ENCODE measurements around the gene CLEC14A.

Gene CLEC14A

DNA sequence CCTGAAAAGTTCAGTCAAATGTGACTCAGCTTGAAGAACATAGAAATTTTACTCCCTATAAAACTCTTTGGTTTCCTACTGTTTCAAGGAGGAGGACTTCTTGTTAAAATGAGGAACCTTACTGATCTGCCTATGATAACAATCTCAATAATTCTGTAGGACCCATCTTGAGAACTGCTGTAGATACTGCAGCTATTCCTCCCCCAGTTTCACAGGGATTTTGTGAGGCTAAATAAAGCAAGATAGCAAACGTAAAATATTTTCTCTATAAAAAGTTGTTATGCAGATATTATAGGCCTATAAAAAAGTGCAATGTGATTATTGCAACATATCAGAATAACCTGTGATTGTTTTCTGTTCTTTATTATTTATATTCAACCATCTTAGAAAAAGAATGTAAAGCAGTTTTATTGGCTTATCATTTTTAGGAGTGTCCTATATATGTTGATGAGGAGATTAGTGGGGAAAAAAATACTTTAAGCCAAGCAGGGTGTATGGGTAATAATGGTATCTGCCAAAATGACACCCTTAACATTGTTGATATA lies 12.1 kb downstream of the CLEC14A start:
- no peak for DNase-seq

- DNase-seq = no peak
Observed at GRCh38 chr14:38238878-38239277, 17.0 kb downstream of the CLEC14A start.

DNA sequence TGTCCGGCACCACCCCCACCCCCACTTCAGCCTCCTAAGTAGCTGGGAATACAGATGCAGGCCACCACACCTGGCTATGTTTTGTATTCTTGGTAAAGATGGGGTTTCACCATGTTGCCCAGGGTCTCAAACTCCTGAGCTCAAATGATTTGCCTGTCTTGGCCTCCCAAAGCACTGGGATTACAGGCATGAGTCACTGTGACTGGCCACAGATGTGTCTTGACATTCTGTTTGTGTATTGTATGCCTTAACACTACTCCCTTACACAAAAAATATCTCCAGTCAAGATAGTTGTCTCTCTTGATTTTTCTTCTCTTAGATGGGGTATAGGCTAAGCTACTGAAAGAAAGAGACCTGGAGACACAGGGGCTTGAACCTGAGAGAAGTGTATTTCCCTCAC lies 17.6 kb downstream of the CLEC14A start:
- DNase-seq = no peak

DNA sequence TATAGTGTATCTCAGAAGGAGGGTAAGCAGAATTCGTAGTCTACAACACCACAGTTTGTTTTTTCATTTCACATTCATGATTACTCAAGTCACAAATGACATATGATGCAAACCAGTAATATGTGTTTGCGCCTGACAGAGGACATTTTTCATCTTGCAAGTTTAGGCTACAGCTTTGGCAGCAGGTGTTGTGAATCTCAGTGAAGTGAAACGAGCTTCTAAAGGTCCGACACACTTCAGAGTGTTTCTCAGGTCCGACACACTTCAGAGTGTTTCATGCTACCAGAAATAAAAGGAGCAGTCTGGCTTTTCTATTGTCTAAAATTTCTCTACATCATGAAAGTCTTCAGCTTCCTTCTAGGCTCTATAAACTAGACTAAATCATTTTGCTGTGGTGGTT lies 22.7 kb downstream of the CLEC14A start:
- DNase-seq = no peak

- no peak for DNase-seq
Observed at GRCh38 chr14:38226366-38226765, 29.5 kb downstream of the CLEC14A start.

GRCh38 chr14:38225946-38226345 lies 29.9 kb downstream of the CLEC14A start:
- DNase-seq = no peak

GRCh38 chr14:38224338-38224737 lies 31.6 kb downstream of the CLEC14A start:
- DNase-seq = no peak

DNA sequence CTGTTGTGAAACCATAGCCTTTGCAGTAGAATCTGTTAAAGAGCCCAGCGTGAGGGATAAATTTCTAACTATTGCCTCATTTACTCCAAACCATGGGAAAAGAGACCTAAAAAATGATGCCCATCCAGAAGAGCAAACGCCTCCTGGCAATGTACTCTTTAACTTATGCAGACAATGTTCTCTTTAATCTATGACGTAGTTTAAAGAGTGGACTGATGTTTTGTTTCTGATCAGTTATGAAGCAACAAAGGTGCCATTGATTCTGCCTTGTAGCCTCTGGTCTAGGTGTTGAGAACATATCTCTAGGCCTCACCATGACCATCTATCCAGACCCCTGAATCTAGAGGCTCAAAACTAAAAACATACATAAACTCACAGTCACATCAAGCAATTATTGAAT lies 34.8 kb downstream of the CLEC14A start:
- DNase-seq = no peak

- peak; percentile 31 for DNase-seq
Observed at GRCh38 chr14:38217553-38217952, 38.3 kb downstream of the CLEC14A start.

DNA sequence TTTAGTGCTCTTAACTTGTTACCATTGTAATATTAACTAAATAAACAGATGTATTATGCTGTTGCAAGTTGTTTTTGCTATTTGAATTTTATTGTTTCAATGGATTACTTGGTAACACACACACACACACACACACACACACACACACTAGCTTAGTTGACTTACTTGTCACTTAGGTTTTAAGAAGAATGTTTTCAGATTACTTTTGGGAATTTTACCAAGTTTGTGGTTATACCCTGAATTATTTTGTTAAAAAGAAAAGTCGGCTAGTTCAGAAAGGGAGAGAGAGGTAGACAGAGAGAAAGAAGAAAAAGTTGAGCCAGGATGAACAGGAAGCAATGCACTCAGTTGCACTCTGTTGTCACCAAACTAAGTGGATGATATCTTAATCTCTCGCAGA lies 42.9 kb downstream of the CLEC14A start:
- no peak for DNase-seq

- no peak for DNase-seq
Observed at GRCh38 chr14:38212111-38212510, 43.8 kb downstream of the CLEC14A start.

DNA sequence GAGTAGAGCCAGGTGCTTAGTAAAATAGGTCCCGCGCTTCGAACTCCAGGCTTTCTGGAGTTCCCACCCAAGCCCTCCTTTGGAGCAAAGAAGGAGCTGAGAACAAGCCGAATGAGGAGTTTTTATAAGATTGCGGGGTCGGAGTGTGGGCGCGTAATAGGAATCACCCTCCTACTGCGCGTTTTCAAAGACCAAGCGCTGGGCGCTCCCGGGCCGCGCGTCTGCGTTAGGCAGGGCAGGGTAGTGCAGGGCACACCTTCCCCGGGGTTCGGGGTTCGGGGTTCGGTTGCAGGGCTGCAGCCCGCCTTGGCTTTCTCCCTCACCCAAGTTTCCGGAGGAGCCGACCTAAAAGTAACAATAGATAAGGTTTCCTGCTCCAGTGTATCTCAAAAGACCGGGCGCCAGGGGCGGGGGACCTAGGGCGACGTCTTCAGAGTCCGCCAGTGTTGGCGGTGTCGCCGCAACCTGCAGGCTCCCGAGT lies 44.6 kb downstream of the CLEC14A start:
- no peak for DNase-seq

DNA sequence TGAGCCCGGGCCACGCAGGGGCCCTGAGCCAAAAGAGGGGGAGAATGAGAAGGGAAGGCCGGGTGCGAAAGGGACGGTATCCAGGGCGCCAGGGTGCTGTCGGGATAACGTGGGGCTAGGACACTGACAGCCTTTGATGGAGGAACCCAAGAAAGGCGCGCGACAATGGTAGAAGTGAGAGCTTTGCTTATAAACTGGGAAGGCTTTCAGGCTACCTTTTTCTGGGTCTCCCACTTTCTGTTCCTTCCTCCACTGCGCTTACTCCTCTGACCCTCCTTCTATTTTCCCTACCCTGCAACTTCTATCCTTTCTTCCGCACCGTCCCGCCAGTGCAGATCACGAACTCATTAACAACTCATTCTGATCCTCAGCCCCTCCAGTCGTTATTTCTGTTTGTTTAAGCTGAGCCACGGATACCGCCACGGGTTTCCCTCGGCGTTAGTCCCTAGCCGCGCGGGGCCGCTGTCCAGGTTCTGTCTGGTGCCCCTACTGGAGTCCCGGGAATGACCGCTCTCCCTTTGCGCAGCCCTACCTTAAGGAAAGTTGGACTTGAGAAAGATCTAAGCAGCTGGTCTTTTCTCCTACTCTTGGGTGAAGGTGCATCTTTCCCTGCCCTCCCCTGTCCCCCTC lies 45.2 kb downstream of the CLEC14A start:
- DNase-seq = peak; percentile 37

GRCh38 chr14:38209572-38210557 lies 46.0 kb downstream of the CLEC14A start:
- peak; percentile 67 for DNase-seq

DNA sequence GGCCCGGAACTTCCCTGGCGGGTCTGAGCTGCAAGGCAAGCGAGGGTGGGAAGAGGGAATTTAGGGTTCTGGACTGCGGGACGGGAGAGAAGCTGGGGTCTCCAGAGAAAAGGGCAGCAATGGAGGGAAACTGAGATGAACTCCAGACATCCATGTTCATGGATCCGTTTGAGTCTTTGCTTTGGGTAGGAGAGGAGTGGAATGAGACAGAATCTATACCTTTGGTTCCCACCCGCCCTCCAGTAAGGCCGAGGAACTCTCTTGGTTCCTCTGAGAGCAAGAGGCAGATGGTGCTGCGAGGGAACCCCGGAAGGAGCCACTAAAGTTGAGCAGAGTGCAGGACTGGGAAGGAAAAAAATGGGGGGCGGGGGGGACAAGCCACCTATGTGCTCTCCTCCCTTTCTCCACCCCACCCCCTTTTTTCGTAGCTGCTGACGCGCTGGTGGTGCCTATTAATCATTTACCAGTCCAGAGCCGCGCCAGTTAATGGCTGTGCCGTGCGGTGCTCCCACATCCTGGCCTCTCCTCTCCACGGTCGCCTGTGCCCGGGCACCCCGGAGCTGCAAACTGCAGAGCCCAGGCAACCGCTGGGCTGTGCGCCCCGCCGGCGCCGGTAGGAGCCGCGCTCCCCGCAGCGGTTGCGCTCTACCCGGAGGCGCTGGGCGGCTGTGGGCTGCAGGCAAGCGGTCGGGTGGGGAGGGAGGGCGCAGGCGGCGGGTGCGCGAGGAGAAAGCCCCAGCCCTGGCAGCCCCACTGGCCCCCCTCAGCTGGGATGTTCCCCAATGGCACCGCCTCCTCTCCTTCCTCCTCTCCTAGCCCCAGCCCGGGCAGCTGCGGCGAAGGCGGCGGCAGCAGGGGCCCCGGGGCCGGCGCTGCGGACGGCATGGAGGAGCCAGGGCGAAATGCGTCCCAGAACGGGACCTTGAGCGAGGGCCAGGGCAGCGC lies 47.0 kb downstream of the CLEC14A start:
- peak; percentile 59 for DNase-seq

DNA sequence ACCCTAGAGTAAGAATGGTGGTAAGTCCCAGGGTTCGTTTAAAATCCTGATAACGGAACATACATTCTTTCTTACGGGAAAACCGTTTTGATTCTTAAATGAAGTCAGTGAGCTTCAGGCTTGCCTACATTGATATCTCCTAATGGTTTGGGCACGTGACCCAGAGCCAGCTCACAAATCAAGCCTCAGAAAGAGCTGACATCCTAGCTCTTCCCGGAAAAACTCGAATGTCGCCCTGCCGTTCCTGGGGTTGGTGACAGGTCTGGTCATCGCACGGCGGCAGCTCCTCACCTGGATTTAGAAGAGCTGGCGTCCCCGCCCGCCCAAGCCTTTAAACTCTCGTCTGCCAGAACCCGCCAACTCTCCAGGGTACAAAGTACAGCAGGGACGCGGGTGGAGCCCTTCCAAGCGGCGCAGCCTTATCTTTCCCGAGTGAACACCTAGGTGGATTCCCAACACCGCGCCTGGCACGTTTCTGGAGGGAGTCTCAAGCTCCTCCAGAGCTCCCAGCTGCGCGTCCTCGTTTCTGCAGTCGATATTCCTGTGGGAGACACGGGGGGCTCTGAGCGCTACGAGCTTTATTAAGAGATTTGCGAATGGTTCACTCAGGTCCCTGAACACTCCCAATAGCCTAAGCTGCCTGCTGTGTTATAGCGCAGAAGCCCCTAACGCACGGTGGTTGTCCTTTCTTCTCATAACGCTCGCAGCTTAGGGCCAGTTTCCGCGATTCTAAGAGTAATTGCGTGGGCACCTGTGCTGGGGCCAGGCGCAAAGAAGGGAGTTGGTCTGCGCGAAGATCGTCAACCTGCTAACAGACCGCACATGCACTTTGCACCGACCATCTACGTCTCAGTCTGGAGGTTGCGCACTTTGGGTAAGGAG lies 47.9 kb downstream of the CLEC14A start, which contains the start of gene SSTR1:
Gene SSTR1, plus strand, starts transcription at position 169 of the 882 bp plus-strand sequence. CDS start 1,486 bp downstream, outside the sequence.
- no peak for DNase-seq

GRCh38 chr14:38207377-38207735 lies 48.5 kb downstream of the CLEC14A start:
- no peak for DNase-seq

DNA sequence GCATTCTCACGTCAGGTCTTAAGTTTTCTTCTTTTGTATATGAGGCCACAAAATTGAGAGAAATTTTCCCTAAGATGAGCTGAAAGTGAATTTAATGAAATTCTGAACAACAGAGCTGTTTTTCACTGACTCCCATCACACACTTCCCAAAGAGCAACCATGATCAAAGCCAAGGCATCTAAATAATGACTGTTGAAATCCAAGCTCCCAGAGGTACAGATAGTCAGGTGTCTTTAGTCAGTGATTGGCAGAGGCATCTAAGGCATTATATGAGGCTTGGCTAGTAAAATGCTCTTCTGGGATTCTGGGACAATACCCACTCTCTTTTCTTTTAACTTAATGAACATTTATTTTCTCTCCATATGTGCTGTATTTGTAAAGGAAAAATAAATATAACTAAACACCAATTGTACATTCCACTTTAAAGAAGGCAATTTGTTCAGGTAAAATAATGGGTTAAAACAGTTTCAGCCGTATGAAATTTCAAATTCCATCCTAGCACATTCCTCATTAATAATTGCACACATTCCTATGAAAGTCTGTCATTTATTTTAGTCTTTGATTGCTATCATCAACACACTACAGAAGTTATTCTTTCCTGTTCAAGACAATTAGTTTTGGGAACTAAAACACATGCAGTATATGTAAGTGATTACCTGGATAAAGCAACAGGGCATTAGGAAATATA lies 49.1 kb downstream of the CLEC14A start:
- DNase-seq = no peak

GRCh38 chr14:38205949-38206665 lies 49.8 kb downstream of the CLEC14A start:
- DNase-seq = no peak
